Stimulated activated CD4-positive, alpha-beta T cell treated with anti-CD3 and anti-CD28 coated beads, TNF-alpha, amount 100 ng/mL, for 4 hours (primary cell): ENCODE data around the gene DRD2.

Experiments used
- DNase-seq, 3 experiments: peaks; one replicate each; pipeline ENCODE4 v3.0.0-alpha.2; 2020; ENCODE audit warnings: low read depth in 3 of 3

Gene DRD2

DNA sequence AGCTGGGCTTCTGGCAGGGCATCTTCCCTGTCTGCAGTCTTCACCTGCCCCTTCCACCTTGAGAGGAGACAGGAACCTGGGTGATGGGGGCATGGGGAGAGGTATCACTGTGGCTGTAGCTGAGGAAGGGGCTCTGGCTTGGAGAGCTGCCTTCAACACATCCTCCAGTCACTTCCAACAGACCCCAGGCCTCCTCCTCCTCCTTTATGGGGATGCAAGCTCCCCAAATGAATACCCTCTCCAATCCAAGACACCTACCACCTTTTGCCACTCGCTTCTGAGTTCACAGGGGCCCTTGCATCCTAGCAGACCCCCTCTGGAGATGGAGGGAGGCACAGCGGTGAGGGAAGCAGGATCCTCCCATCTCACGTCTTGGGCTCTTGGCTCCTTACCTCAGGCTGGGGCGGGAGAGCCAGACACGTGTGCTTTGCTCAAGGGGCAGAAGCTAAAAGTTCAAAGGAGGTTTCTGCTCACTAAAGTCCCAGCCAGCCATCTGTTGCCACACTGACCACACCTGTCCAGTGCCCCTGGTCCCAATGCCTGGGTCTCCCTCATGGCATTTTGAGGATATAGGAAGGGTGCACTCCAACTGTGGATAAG is 74.5 kb downstream of the DRD2 start:
- DNase-seq, result no peak

DNA sequence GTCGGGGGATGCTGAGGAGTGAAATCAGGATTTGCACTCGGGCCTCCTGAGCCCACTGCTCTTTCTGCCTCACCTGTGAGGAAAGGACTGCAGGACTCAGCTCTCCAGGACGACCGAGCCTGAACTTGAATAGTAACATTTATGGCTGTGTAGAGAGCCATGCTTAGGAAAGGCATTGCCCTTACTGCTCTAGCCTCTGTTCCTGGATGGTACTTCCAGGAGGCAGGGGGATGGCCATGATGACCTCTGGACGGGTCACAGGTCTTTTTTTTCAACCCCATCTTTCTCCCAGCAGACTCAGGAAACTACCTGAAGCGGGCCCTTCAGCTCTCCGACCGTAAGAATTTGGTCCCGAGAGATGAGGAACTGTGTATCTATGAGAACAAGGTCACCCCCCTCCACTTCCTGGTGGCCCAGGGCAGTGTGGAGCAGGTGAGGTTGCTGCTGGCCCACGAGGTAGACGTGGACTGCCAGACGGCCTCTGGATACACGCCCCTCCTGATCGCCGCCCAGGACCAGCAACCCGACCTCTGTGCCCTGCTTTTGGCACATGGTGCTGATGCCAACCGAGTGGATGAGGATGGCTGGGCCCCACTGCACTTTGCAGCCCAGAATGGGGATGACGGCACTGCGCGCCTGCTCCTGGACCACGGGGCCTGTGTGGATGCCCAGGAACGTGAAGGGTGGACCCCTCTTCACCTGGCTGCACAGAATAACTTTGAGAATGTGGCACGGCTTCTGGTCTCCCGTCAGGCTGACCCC is 76.3 kb downstream of the DRD2 start:
- no peak for DNase-seq

GRCh38 chr11:113397821-113398220 is 77.4 kb downstream of the DRD2 start:
- DNase-seq, result no peak

GRCh38 chr11:113397212-113397611 is 78.0 kb downstream of the DRD2 start:
- no peak for DNase-seq

DNA sequence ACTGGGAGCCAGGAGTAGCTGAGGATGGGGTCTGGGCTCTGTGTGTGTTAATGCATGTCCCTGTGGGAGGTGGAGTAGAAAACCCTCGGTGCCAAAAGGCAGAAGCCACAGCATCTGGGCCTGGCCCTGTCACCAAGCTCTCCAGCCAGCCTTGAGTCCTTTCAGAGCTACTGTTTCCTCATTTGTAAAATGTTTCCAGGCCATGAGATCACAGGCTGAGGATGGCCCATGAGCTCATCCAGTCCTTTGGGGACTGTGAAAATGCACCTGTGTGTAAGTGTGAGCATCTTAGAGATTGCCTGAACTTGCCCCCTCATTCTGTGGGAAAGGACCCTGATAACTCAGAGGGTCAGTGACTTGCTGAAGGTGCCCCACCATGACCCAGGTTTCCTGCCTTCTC is 78.5 kb downstream of the DRD2 start:
- DNase-seq, result no peak

- no peak for DNase-seq
These were observed 79.3 kb downstream of the DRD2 start for GRCh38 chr11:113395782-113396336.

GRCh38 chr11:113394919-113395318 is 80.3 kb downstream of the DRD2 start:
- no peak for DNase-seq

DNA sequence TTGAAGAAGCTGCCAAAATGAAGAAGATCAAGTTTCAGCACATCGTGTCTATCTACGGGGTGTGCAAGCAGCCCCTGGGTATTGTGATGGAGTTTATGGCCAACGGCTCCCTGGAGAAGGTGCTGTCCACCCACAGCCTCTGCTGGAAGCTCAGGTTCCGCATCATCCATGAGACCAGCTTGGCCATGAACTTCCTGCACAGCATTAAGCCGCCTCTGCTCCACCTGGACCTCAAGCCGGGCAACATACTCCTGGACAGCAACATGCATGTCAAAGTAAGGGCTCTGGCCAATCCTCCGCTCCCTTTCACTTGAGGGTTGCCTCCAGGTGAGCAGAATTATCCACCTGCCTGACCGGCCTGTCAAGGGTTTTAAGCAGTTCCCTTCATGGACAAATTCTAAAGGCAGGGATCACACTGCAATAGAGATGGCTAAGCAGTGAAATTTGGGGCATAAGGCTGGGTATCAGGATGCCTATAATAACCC is 81.7 kb downstream of the DRD2 start:
- no peak for DNase-seq

DNA sequence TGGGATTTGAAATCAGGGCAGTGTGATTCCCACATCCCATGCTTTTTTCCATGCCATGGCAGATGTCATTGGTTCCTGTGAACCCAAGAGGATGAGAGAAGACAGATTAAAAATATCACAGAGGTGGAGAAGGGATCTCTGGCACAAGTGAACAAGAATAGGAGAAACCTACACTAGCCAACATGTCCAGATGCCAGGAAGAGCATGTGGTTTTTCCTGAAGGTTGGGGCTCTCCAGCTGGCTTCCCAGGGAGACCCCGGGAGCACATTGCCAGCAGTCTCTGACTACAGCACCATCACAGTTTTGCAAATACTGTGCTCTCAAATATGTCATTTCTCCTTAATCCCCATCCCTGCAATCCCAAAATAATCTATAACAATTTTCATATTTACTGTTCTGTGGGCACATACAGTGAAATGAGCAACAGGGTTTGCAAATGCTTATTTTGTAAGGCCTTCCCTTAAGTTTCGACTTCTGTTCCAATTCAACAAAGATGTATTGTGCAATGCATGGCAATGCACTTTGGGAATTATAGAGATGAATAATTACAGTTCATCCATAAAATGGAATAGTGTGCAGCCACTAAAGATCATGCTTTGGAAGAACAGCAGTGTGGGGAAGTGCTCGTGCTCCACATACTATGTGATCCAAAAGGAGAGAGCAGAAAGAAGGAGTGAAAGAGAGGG is 82.8 kb downstream of the DRD2 start:
- no peak for DNase-seq

- no peak for DNase-seq
These were observed 85.9 kb downstream of the DRD2 start for GRCh38 chr11:113389272-113389671.

DNA sequence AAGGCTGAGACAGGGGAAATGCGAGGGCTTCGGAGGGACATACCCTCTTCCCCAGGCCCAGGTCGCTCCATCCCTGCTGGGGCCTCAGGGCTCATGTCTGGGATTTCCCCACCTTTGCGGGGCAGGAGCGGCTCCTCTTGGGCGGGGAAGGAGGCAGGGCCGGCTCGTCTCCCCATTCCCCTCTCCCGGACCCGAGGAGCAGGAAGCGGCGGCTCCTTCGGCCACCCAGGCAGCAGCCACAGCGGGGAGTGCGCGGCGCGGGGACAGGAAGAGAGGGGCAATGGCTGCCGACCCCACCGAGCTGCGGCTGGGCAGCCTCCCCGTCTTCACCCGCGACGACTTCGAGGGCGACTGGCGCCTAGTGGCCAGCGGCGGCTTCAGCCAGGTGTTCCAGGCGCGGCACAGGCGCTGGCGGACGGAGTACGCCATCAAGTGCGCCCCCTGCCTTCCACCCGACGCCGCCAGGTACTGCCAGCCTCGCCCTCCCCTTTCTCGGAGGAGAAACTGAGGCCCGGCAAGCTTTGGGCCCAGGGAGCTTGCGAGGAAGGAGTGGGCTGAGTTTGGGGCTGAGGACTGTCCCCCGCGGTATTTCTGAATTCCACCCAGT is 87.5 kb downstream of the DRD2 start, which contains the start of gene ANKK1:
ANKK1 (plus strand) TSS at position 175 of the 607 bp plus-strand sequence; CDS start at position 281, 106 bp downstream.
- no peak for DNase-seq

- no peak for DNase-seq
These were observed 88.3 kb downstream of the DRD2 start for GRCh38 chr11:113386866-113387265.

DNA sequence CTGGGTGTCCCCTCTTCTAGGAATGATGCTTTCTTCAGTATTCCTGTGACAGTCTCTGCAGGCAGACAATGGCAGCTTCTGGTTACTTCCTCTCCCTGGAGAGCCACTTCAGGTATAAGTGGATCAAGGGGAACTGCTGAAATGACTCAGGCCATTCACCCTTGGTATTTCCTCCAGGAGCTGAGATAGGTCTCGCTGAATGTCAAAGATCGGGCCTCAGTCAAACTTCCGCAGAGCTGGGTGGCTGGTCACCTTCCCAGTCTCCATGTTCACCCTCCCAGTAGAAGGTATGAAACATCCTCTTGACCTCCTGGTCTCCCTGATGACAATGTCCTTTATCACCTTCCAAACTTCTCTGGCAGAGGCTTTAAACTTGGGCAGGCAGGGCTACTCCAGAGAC is 89.4 kb downstream of the DRD2 start:
- no peak for DNase-seq

DNA sequence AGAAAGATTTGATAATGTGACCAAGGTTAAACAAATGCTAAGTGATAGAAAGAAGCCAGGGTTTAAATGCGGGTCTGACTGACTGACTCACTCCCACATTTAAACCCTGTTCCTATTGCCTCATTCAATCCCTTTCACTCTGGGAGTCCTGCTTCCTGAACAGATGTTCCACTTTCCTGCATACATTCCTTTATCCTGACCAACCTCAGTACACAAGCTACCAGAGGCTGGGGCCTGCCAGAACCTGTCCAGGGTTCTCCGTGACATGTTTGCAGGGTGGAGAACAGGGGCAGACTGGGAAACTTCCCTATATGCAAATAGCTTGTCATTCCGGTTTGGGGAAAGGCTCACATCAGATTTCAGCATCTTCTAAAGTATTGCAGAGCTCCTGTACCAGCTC is 90.6 kb downstream of the DRD2 start:
- no peak for DNase-seq

GRCh38 chr11:113382121-113382520 is 93.1 kb downstream of the DRD2 start:
- DNase-seq, result no peak

- no peak for DNase-seq
These were observed 96.5 kb downstream of the DRD2 start for GRCh38 chr11:113378692-113379091.

GRCh38 chr11:113377681-113378412 is 97.4 kb downstream of the DRD2 start:
- no peak for DNase-seq

DNA sequence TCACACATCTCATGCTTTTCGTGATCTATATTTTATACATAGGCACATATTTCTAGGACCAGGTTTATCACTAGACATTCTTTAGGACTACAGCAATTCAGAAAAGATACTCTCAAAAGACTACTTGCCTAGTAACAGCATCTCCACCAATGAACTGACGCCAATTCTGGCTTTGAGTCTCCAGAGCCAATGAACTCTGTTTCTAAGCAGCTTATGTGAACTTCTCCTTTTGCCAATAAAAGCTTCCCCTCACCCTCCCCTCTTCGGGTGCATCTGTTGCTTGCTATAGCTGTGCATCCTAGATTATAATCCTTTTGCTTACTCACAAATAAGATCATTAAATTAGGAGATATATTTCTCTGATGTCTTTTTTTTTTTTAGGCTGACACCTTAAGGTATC is 99.0 kb downstream of the DRD2 start:
- no peak for DNase-seq

DNA sequence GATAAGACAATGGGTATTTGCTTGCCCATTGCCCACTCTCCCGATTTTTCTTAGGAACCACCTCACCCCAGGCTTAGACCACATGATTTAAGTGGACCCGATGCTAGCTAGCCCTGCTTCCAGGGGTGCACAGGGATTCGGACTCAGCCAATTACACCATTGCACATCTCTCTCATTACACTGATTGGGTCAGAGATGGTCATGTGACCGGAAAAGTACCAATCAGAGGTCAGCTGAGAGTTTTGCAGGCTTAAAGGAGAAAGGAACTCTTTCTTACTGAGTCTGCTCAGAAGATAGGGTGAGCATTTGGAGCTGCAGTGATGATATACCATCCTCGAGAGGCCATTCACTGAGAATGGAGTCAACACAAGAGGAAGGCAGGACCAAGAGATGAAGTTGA is 99.8 kb downstream of the DRD2 start:
- DNase-seq, result no peak

DNA sequence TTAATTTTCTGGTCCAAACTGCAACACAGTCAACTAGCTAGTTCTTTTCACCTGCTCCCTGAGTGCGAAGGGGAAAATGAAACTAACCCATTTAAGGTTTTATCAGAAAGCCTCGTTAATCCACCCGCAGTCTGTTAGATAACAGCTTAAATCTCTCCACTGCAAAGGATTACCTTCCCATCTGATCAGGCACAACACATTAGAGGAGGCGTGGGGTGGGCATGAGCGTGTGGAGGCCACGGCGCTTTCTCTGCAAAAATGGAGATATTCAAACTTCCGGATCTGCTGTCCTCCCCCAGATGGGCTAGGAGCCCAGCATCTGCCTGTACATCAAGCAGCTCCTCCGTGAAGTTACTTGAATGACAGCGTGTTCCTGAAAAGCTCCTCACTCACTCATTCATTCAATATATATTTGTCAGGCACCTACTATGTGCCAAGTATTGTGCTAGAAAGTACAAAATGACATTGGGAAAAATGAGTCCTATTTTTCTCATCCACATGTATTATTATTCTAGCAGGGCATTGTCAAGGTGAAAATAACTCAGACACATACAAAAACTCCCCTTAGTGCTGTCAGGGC is 101.1 kb downstream of the DRD2 start:
- no peak for DNase-seq

DNA sequence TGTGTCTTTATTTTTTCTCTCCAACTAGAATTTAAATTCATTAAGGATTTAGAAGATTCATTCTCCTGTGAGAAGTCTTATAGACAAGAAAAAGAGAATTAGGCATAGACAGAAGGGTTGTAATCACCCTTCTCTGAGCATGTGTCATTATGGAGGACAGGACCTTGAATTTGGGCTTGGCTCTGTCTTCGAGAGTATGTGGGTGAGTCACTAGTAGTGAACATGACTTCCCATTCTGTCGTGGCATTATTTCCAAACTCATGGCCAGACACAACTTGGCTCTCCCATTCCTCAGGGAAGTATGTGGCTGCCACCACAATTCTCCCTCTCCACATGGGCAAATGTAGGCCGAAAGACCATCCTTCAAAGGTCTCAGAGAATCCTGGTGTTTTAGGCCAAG is 101.9 kb downstream of the DRD2 start:
- no peak for DNase-seq
